Prostate gland (tissue), 2 donors: ENCODE data around the gene MAP1B. TPM values are rescaled to one million over a fixed set of nuclear protein-coding genes. Genes with fewer than 3 reads are reported as not detected.

Source experiments
- DNase-seq: peaks from one replicate; pipeline ENCODE4 v3.0.0-alpha.2; 2019; ENCODE audit warnings: low spot score
- H3K27ac ChIP-seq, 2 donors: fragments of 200-600 bp; sonication (generic); 2 replicates each; pipeline ENCODE4 v1.5.1; 2017 to 2019
- H3K27me3 ChIP-seq: fragments of 200-600 bp; sonication (generic); replicated peaks from 2 replicates; pipeline ENCODE4 v1.5.1; 2019; ENCODE audit not compliant: insufficient read depth
- H3K36me3 ChIP-seq, 2 donors: fragments of 200-600 bp; sonication (generic); 1 replicate in 1 of 2; 2 replicates in 1 of 2; pipeline versions ENCODE4 v1.5.1 to v1.8.1; 2017 to 2019
- H3K4me1 ChIP-seq: fragments of 200-600 bp; sonication (generic); replicated peaks from 2 replicates; pipeline ENCODE4 v1.5.1; 2019
- H3K4me3 ChIP-seq, 2 donors: fragments of 200-600 bp; sonication (generic); 2 replicates each; pipeline ENCODE4 v1.5.1; 2017 to 2019
- H3K9me3 ChIP-seq: fragments of 200-600 bp; sonication (generic); 2 replicates; pipeline ENCODE4 v1.5.1; 2017
- CTCF ChIP-seq, 4 experiments: fragments of 200-600 bp in 2 of 4; fragments of 450-650 bp in 2 of 4; sonication (generic) in 2 of 4; IDR thresholded peaks; 1 replicate in 3 of 4; 2 replicates in 1 of 4; pipeline ENCODE4 v1.5.1; 2016 to 2019; ENCODE audit warnings: antibody characterized with exemption in 4 of 4, mild to moderate bottlenecking in 2 of 4, moderate library complexity in 2 of 4
- POLR2A ChIP-seq: fragments of 450-650 bp; IDR thresholded peaks from one replicate; pipeline ENCODE4 v1.6.1; 2016; ENCODE audit warnings: antibody characterized with exemption, mild to moderate bottlenecking
- POLR2AphosphoS5 ChIP-seq: sonication (generic); formaldehyde crosslinking; IDR thresholded peaks from one replicate; pipeline ENCODE4 v1.6.1; 2017; ENCODE audit warnings: antibody characterized with exemption
- WGBS: methylation state at CpG from one replicate; pipeline ENCODE4 v1.1.5; 2018; 5-methylcytosine and 5-hydroxymethylcytosine counted together
- intact Hi-C: fragments of 100-400 bp; cut with DNase I; formaldehyde crosslinking; loops from one replicate; pipeline ENCODE4 v1.14.2; 2022
- total RNA-seq, 2 donors: library from RNA; depleted of rRNA; stranded (reverse); fragments of >200 nt; gene quantifications; one replicate each; pipeline ENCODE4 v1.1.0, GENCODE V29; 2016

The MAP1B gene
- total RNA-seq, 2 donors from 2014 or later, result 99.6 to 515 TPM

DNA sequence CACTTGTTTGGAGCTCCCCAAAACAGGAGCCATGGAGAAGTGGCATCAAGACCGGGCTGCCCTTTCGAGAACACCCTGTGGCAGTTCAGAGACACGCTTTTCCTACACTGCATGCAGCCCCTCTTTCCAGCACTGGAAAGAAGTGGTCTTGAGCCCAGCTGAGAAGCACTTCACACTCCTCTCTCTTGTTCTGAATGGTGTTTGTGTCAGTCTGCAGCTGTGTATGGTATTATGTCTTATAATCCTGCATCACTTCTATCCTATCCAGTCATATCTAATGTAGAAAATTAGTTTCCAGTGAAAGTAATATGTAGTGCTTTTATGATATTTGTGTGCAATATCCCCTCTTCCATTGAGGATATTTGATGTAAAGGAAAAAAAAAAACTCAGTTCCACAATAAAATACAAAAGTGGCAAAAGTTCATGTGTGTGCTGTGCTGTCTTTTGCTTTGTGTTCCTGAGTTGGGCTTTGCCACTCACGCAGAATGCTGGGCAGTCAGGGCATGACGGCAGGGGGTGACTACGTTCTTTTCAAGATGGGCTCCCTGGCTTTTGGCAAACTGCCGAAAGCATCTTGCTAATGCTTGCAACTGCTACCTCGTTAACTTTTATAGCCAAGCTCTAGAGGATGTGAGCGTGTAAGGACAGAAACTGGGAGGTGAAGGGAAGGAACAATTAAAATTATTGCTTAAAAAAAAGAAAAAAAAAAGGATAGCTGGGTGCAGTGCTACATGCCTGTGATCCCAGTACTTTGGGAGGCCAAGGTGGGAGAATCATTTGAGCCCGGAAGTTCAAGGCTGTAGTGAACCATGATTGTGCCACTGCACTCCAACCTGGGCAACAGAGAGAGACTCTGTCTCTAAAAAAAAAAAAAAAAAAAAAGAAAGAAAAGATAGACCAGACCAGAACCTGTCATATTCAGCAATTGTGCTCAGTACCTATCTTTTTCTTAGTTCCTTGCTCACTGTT, 102.2 kb downstream of the MAP1B start:
- Histone ChIP-seq H3K4me1 (peaks cover 2% of the 10 kb centered on the region), H3K9me3 (no peaks in the 10 kb centered on the region), H3K4me3 (no peak overlapping the region), H3K36me3 (no peaks in the 10 kb centered on the region), H3K27ac (peak overlapping the region in 1 of 2 donors; percentile 1), H3K27me3 (no peaks in the 10 kb centered on the region)
- WGBS, result 39% methylated on average over 10 of the region's 10 CpGs
- peak; percentile 90 for DNase-seq
- intact Hi-C loops, result loop anchor here (5.0 to 10.0 kb wide), 2 partner anchors 98 to 425 kb away; no protein-coding TSS in a partner anchor
- TF ChIP-seq POLR2AphosphoS5 (peak; percentile 84), POLR2A (no peak), CTCF (IDR thresholded peaks at IDR 0.05) (peak in 3 of 4 experiments; percentile 9 to 31 (median 21))

DNA sequence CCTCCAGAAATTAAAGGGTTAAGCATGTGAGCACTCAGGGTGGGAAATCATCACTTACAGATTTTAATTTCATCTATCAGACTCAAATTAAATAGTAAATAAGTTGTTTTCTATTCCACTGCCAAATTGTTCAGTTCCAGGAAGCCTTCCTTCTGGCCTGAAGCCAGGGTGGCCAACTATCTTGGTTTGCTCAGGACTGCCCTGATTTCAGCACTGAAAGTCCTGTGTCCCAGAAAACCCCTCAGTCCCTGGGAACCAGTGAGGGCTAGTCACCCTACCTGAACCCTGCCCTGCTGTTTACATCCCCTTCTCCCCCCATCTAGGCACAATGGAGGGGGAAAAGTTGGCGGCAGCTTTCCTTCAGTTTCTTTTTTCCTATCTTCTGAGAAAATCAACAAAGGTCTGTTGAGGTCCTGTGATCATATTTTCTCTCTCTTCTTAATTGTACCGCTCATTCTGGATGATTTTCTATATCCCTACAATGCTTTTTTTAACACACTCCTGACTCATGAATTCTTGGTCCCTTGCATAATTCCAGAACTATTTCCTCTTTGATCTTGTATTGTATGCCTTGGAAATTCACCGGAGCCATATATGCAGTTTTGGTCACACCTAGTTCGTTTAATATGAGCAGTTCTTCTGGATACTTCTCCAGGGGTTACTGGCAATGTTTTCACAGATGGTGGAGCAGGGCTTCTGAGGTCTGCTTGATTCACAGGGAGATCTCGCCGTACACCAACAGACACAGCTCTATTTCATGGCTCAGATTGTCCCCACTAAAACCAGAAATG, 103.8 kb downstream of the MAP1B start:
- H3K36me3 ChIP-seq, result no peaks in the 10 kb centered on the region
- H3K9me3 ChIP-seq, result no peaks in the 10 kb centered on the region
- intact Hi-C loops, result no loop called here
- H3K4me3 ChIP-seq, result no peak overlapping the region
- H3K27me3 ChIP-seq, result no peaks in the 10 kb centered on the region
- DNase-seq, result peak; percentile 22
- no peak for TF ChIP-seq POLR2AphosphoS5
- no peak for TF ChIP-seq POLR2A
- no peak for TF ChIP-seq CTCF (IDR thresholded peaks at IDR 0.05)
- H3K4me1 ChIP-seq, result peaks cover 2% of the 10 kb centered on the region
- H3K27ac ChIP-seq, result peak overlapping the region; percentile 44 to 60
- WGBS, result 44% methylated on average over 6 of the region's 6 CpGs

DNA sequence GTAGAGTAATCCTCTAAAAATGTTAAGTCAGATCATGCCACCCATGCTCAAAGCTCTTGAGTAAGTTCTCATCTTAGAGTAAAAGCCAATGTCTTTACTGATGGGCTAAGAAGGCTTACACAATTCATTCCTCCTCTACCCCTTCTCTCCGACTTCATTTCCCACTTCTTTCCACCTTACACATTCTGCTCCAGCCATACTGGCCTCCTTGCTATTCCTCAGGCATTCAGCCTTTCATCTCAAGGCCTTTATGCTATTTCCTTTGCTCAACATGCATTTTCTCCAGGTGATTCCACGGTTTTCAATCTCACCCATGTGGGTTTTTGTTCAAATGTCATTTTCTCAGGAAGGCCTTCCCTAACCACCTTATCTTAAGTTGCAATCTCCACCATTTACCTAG, 104.9 kb downstream of the MAP1B start:
- Histone ChIP-seq H3K9me3 (no peaks in the 10 kb centered on the region), H3K4me1 (peaks cover 2% of the 10 kb centered on the region), H3K36me3 (no peaks in the 10 kb centered on the region), H3K27me3 (no peaks in the 10 kb centered on the region), H3K27ac (no peak overlapping the region), H3K4me3 (no peak overlapping the region)
- intact Hi-C loops, result no loop called here
- WGBS, result 94% methylated on average over 2 of the region's 2 CpGs
- TF ChIP-seq POLR2AphosphoS5 (no peak), POLR2A (no peak)
- DNase-seq, result no peak

DNA sequence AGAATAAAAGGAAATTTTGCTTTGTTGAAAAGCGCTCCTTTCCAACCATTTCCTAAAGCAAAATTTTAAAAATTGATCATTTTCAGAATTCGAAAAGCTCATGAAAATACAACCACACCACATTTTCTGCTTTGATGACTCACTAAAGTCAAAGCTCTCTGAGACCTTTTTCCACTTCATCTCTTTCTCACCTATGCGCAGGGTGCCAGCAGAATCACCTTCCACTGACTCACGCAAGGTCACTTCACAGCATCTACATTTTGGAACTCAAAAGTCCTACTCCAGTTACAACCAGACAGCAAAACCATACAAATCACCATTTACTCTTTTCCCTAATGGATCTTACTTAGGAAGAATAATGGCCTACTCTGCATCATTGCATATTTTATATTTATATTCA, 106.2 kb downstream of the MAP1B start:
- DNase-seq, result no peak
- intact Hi-C loops, result no loop called here
- WGBS, result 96% methylated on average over 4 of the region's 4 CpGs
- H3K27me3 ChIP-seq, result no peaks in the 10 kb centered on the region
- H3K27ac ChIP-seq, result no peak overlapping the region
- TF ChIP-seq POLR2A, result no peak
- no peak for TF ChIP-seq CTCF (IDR thresholded peaks at IDR 0.05)
- no peak for TF ChIP-seq POLR2AphosphoS5
- no peak overlapping the region for H3K4me3 ChIP-seq
- H3K9me3 ChIP-seq, result no peaks in the 10 kb centered on the region
- H3K36me3 ChIP-seq, result no peaks in the 10 kb centered on the region
- H3K4me1 ChIP-seq, result peaks cover 2% of the 10 kb centered on the region

GRCh38 chr5:72214168-72214567, 106.9 kb downstream of the MAP1B start:
- no peak overlapping the region for H3K27ac ChIP-seq
- no peak for DNase-seq
- H3K36me3 ChIP-seq, result no peaks in the 10 kb centered on the region
- H3K9me3 ChIP-seq, result no peaks in the 10 kb centered on the region
- 93% methylated on average over 4 of the region's 4 CpGs for WGBS
- H3K4me1 ChIP-seq, result peaks cover 2% of the 10 kb centered on the region
- intact Hi-C loops, result no loop called here
- TF ChIP-seq POLR2AphosphoS5 (no peak), CTCF (IDR thresholded peaks at IDR 0.05) (no peak), POLR2A (no peak)
- no peaks in the 10 kb centered on the region for H3K27me3 ChIP-seq
- no peak overlapping the region for H3K4me3 ChIP-seq
